ENCODE data around the gene RFT1. TPM values are rescaled to one million over a fixed set of nuclear protein-coding genes. Genes with fewer than 3 reads are reported as not detected.

Gene RFT1
- total and polyA plus RNA-seq, 2 donors (not counting 3 experiments of a cell fraction or from before 2014, with no cell fraction given): 29.8 to 39.9 TPM

- peaks cover 0 to 13% of the 10 kb centered on the region in 2 experiments for H3K27me3 ChIP-seq (ENCODE audit: control insufficient read depth in 2 of 2, insufficient read depth in 2 of 2, low read length in 2 of 2)
- peak; percentile 37 for FAIRE-seq
- no peaks in the 10 kb centered on the region for H3K9me1 ChIP-seq (replicated peaks; ENCODE audit: control insufficient read depth, extremely low read depth, insufficient read depth, low read length)
- H3K27ac ChIP-seq (ENCODE audit: insufficient read depth, low read depth, low read length): no peak overlapping the region
- no peak for DNase-seq (ENCODE audit: low read depth, low spot score)
- intact Hi-C loops (cut with micrococcal nuclease) (no loop called here), dilution Hi-C loops (cut with MboI; ENCODE audit: extremely low pct_ligation_motif_present, low sequenced_read_pairs) (no loop called here)
- H3K36me3 ChIP-seq (ENCODE audit: control insufficient read depth in 2 of 2, extremely low read depth in 1 of 2, insufficient read depth in 2 of 2, low read length in 2 of 2): no peaks in the 10 kb centered on the region
- peaks cover 7% of the 10 kb centered on the region for H3K4me1 ChIP-seq (ENCODE audit: control insufficient read depth, extremely low read depth, insufficient read depth, low read length)
- ChIA-PET CTCF (no interaction called here), POLR2A (no interaction called here)
- TF ChIP-seq CTCF (IDR thresholded peaks at IDR 0.05; ENCODE audit: extremely low read depth in 1 of 2, insufficient read depth in 1 of 2, low read depth in 1 of 2, low read length in 2 of 2): no peak
- TF ChIP-seq EZH2 (IDR thresholded peaks at IDR 0.05; ENCODE audit: borderline replicate concordance, low read depth, low read length, severe bottlenecking): no peak
- TF ChIP-seq FOS (IDR thresholded peaks at IDR 0.05; ENCODE audit: borderline replicate concordance, insufficient read depth, low read length): no peak
- no peak for TF ChIP-seq POLR2A (IDR thresholded peaks at IDR 0.05; ENCODE audit: low read depth, low read length)
- no peak for TF ChIP-seq MAX (IDR thresholded peaks at IDR 0.05; ENCODE audit: insufficient read depth, insufficient read length)
- no peak for TF ChIP-seq GATA2 (IDR thresholded peaks at IDR 0.05; ENCODE audit: insufficient read depth, insufficient read length, low read depth, low read length)
- TF ChIP-seq JUN (IDR thresholded peaks at IDR 0.05; ENCODE audit: borderline replicate concordance, insufficient read depth, insufficient read length, low read depth): no peak
- no peak for TF ChIP-seq POLR2AphosphoS5 (IDR thresholded peaks at IDR 0.05; ENCODE audit: insufficient read depth, low read depth, low read length)
- TF ChIP-seq MYC (IDR thresholded peaks at IDR 0.05; ENCODE audit: low read depth, low read length): no peak
- BruUV-seq (replicated peaks): no TSS peak
- peak overlapping the region in 2 of 3 experiments; percentile 57 to 85 for H3K4me3 ChIP-seq (replicated peaks in 1 of 3; ENCODE audit: insufficient read depth in 1 of 3, low read depth in 1 of 3, low read length in 3 of 3)
- H3K9me3 ChIP-seq (replicated peaks; ENCODE audit: control insufficient read depth, insufficient read depth, low read length): no peaks in the 10 kb centered on the region
- peak overlapping the region; percentile 44 for H3K4me2 ChIP-seq (ENCODE audit: insufficient read depth, low read length)
- no peaks in the 10 kb centered on the region for H3K79me2 ChIP-seq (ENCODE audit: control insufficient read depth, insufficient read depth, low read length)
- H4K20me1 ChIP-seq (replicated peaks; ENCODE audit: control insufficient read depth, extremely low read depth, insufficient read depth, low read length): no peaks in the 10 kb centered on the region
- no peak overlapping the region for H3K9ac ChIP-seq (replicated peaks; ENCODE audit: extremely low read depth, insufficient read depth, low read length)
- H2AFZ ChIP-seq (ENCODE audit: low read depth, low read length): no peak overlapping the region
These were observed 85.9 kb downstream of the RFT1 start for GRCh38 chr3:53044371-53044710.
